GM12878 (cell line): ENCODE measurements around the gene CHMP4A. TPM values are rescaled to one million over a fixed set of nuclear protein-coding genes. Genes with fewer than 3 reads are reported as not detected.

Source experiments
- BCLAF1 ChIP-seq: fragments of 450-650 bp; IDR thresholded peaks from 2 replicates; pipeline ENCODE4 v1.6.1; 2017; ENCODE audit warnings: antibody characterized with exemption, mild to moderate bottlenecking, moderate library complexity
- CHD4 ChIP-seq: fragments of 200-600 bp; sonication (generic); IDR thresholded peaks from 2 replicates; pipeline ENCODE4 v1.6.1; 2016; ENCODE audit warnings: mild to moderate bottlenecking
- CREM ChIP-seq: IDR thresholded peaks from 2 replicates; pipeline ENCODE4 v1.6.1; 2014; ENCODE audit warnings: antibody characterized with exemption, low read depth
- CUX1 ChIP-seq: IDR thresholded peaks from 2 replicates; pipeline ENCODE4 v1.6.1; 2012; ENCODE audit warnings: improper control_type of control experiment, low read depth, low read length; ENCODE audit not compliant: insufficient replicate concordance
- HSF1 ChIP-seq: fragments of 150-350 bp; IDR thresholded peaks from 2 replicates; pipeline ENCODE4 v1.6.1; 2014; ENCODE audit warnings: mild to moderate bottlenecking, low read depth, low read length
- IKZF1 ChIP-seq: fragments of 450-650 bp; conservative IDR thresholded peaks from 2 replicates; pipeline ENCODE4 v1.6.1; 2017; ENCODE audit warnings: antibody characterized with exemption, mild to moderate bottlenecking
- JUND ChIP-seq: IDR thresholded peaks from 2 replicates; pipeline ENCODE4 v1.6.1; 2012; ENCODE audit warnings: low read depth, mild to moderate bottlenecking, low read length, improper control_type of control experiment, moderate library complexity
- MEF2B ChIP-seq: fragments of 450-650 bp; IDR thresholded peaks from 2 replicates; pipeline ENCODE4 v1.6.1; 2018; ENCODE audit warnings: mild to moderate bottlenecking, moderate library complexity; ENCODE audit not compliant: partially characterized antibody, poor library complexity, severe bottlenecking
- MTA2 ChIP-seq: fragments of 450-650 bp; IDR thresholded peaks from 2 replicates; pipeline ENCODE4 v1.6.1; 2016; ENCODE audit warnings: low read depth, mild to moderate bottlenecking, moderate library complexity
- NFIC ChIP-seq: IDR thresholded peaks from 2 replicates; pipeline ENCODE4 v1.6.1; 2012; ENCODE audit warnings: low read depth, mild to moderate bottlenecking, inconsistent platforms, low read length, moderate library complexity
- NFYB ChIP-seq: IDR thresholded peaks from 2 replicates; pipeline ENCODE4 v1.6.1; 2011; ENCODE audit warnings: low read depth, mild to moderate bottlenecking, low read length, improper control_type of control experiment, moderate library complexity; ENCODE audit not compliant: insufficient read depth
- NR2F1 ChIP-seq: fragments of 450-650 bp; conservative IDR thresholded peaks from 2 replicates; pipeline ENCODE4 v1.6.1; 2017; ENCODE audit warnings: mild to moderate bottlenecking
- RB1 ChIP-seq: fragments of 450-650 bp; formaldehyde crosslinking; IDR thresholded peaks from 2 replicates; pipeline ENCODE4 v1.6.1; 2017; ENCODE audit warnings: mild to moderate bottlenecking, borderline replicate concordance
- RBBP5 ChIP-seq: fragments of 200-600 bp; sonication (generic); conservative IDR thresholded peaks from 2 replicates; pipeline ENCODE4 v1.6.1; 2016
- RCOR1 ChIP-seq: conservative IDR thresholded peaks from 2 replicates; pipeline ENCODE4 v1.6.1; 2012; ENCODE audit warnings: low read depth, low read length, improper control_type of control experiment
- STAT1 ChIP-seq: fragments of 450-650 bp; conservative IDR thresholded peaks from 2 replicates; pipeline ENCODE4 v1.6.1; 2014; ENCODE audit warnings: antibody characterized with exemption, mild to moderate bottlenecking
- SUPT20H ChIP-seq: IDR thresholded peaks from 2 replicates; pipeline ENCODE4 v1.6.1; 2011; ENCODE audit warnings: low read depth, mild to moderate bottlenecking, low read length, moderate library complexity, borderline replicate concordance; ENCODE audit not compliant: control insufficient read depth
- TCF12 ChIP-seq: IDR thresholded peaks from 2 replicates; pipeline ENCODE4 v1.6.1; 2011; ENCODE audit warnings: low read depth, mild to moderate bottlenecking, low read length
- YBX1 ChIP-seq: fragments of 450-650 bp; IDR thresholded peaks from 2 replicates; pipeline ENCODE4 v1.6.1; 2016; ENCODE audit warnings: antibody characterized with exemption
- YY1 ChIP-seq: IDR thresholded peaks from 2 replicates; pipeline ENCODE4 v1.6.1; 2011; ENCODE audit warnings: low read depth, mild to moderate bottlenecking, low read length
- ZNF24 ChIP-seq: fragments of 450-650 bp; IDR thresholded peaks from 2 replicates; pipeline ENCODE4 v1.6.1; 2017; ENCODE audit warnings: antibody characterized with exemption, mild to moderate bottlenecking
- polyA plus RNA-seq, 11 experiments: library from polyadenylated mRNA; depleted of rRNA in 4 of 11; unstranded in 6 of 11; stranded (reverse) in 5 of 11; fragments of >200 nt; fragmentation: Nextera tagmentation in 4 of 11; fragmentation: Illumina TruSeq in 1 of 11; extraction: Ambion mirVana in 4 of 11; extraction: Trizol in 1 of 11; gene quantifications; 1 replicate in 1 of 11; 2 replicates in 10 of 11; pipeline versions ENCODE4 v1.2.1 to v1.2.3, GENCODE V29; 2011 to 2016; ENCODE audit warnings: inconsistent platforms in 2 of 11, missing spikeins in 2 of 11, low read depth in 1 of 11
- total RNA-seq, 4 experiments: library from RNA; depleted of rRNA in 3 of 4; stranded (reverse); fragments of >200 nt in 3 of 4; fragmentation: Illumina TruSeq in 1 of 4; extraction: Trizol in 1 of 4; gene quantifications; 2 replicates each; pipeline versions ENCODE4 v1.2.1 to v1.2.3, GENCODE V29; 2013 to 2021

The CHMP4A gene
- total and polyA plus RNA-seq, 10 of the 15 experiments (the other 5 are each of a cell fraction or from before 2014, with no cell fraction given) = 35.5 to 151 (median 84.7) TPM

GRCh38 chr14:24232645-24233537 lies 19.6 kb upstream of the CHMP4A start, which contains the start of gene GMPR2 (continued):
- TF ChIP-seq CREM (no peak), TCF12 (no peak), YBX1 (no peak), NFIC (no peak), RBBP5 (no peak), IKZF1 (peak; percentile 82; the same call in 1 of the 2 replicates), NR2F1 (no peak; the same call in 1 of the 2 replicates), JUND (no peak), CUX1 (no peak), BCLAF1 (no peak), CHD4 (no peak), YY1 (peak; percentile 2; the same call in 1 of the 2 replicates), RB1 (no peak), ZNF24 (no peak), MTA2 (no peak), MEF2B (no peak), HSF1 (no peak), RCOR1 (no peak), SUPT20H (no peak), STAT1 (no peak), NFYB (no peak)
